CD14-positive monocyte (primary cell): ENCODE measurements around the gene ZNF536. TPM values are rescaled to one million over a fixed set of nuclear protein-coding genes. Genes with fewer than 3 reads are reported as not detected.

ENCODE experiments used
- DNase-seq, 3 donors: peaks; one replicate each; pipeline ENCODE4 v3.0.0-alpha.2; 2011 to 2022
- H2AFZ ChIP-seq: 2 replicates; pipeline ENCODE4 v1.6.0; 2012; ENCODE audit warnings: mild to moderate bottlenecking, low read depth, low read length, inconsistent platforms; ENCODE audit not compliant: insufficient read depth, poor library complexity, severe bottlenecking
- H3K27ac ChIP-seq, 2 donors: 1 replicate in 1 of 2; 2 replicates in 1 of 2; pipeline ENCODE4 v1.5.1; 2012 to 2013; ENCODE audit warnings: low read length in 2 of 2, control low read depth in 1 of 2, inconsistent platforms in 1 of 2, low read depth in 1 of 2, mild to moderate bottlenecking in 1 of 2
- H3K27me3 ChIP-seq, 2 donors: one replicate each; pipeline versions ENCODE4 v1.6.0 to v1.6.1; 2011 to 2013; ENCODE audit warnings: low read length in 2 of 2; ENCODE audit not compliant: control insufficient read depth in 2 of 2, insufficient read depth in 2 of 2
- H3K36me3 ChIP-seq, 2 donors: replicated peaks in 1 of 2; 1 replicate in 1 of 2; 2 replicates in 1 of 2; pipeline versions ENCODE4 v1.5.1 to v1.6.1; 2012 to 2013; ENCODE audit warnings: low read length in 2 of 2, control low read depth in 1 of 2, inconsistent platforms in 1 of 2, mild to moderate bottlenecking in 1 of 2; ENCODE audit not compliant: insufficient read depth in 2 of 2, control insufficient read depth in 1 of 2
- H3K4me1 ChIP-seq, 2 donors: 1 replicate in 1 of 2; 2 replicates in 1 of 2; pipeline versions ENCODE4 v1.5.1 to v1.6.1; 2012 to 2013; ENCODE audit warnings: low read length in 2 of 2, control low read depth in 1 of 2, inconsistent platforms in 1 of 2, mild to moderate bottlenecking in 1 of 2, moderate library complexity in 1 of 2; ENCODE audit not compliant: insufficient read depth in 2 of 2, control insufficient read depth in 1 of 2
- H3K4me2 ChIP-seq: replicated peaks from 2 replicates; pipeline ENCODE3; 2012; ENCODE audit warnings: low read length, moderate library complexity, mild to moderate bottlenecking; ENCODE audit not compliant: poor library complexity, severe bottlenecking; ENCODE audit errors: extremely low read depth
- H3K4me3 ChIP-seq, 3 experiments: fragments of 200-600 bp in 1 of 3; sonication (generic) in 1 of 3; replicated peaks in 1 of 3; 1 replicate in 2 of 3; 2 replicates in 1 of 3; pipeline ENCODE4 v1.5.1; 2011 to 2013; ENCODE audit warnings: low read length in 3 of 3, mild to moderate bottlenecking in 3 of 3, control low read depth in 2 of 3, low read depth in 2 of 3, inconsistent platforms in 1 of 3, moderate library complexity in 1 of 3
- H3K79me2 ChIP-seq: 2 replicates; pipeline ENCODE4 v1.6.0; 2012; ENCODE audit warnings: mild to moderate bottlenecking, control low read depth, inconsistent platforms, low read length, moderate library complexity; ENCODE audit not compliant: insufficient read depth
- H3K9ac ChIP-seq: 2 replicates; pipeline ENCODE4 v1.6.0; 2017; ENCODE audit warnings: low read length, mild to moderate bottlenecking; ENCODE audit not compliant: insufficient read depth, poor library complexity, severe bottlenecking
- H3K9me3 ChIP-seq, 2 donors: replicated peaks in 1 of 2; 1 replicate in 1 of 2; 2 replicates in 1 of 2; pipeline versions ENCODE4 v1.5.1 to v1.6.1; 2012 to 2013; ENCODE audit warnings: low read length in 2 of 2, control low read depth in 1 of 2; ENCODE audit not compliant: control insufficient read depth in 1 of 2, insufficient read depth in 1 of 2
- H4K20me1 ChIP-seq: 2 replicates; pipeline ENCODE4 v1.6.0; 2012; ENCODE audit warnings: mild to moderate bottlenecking, low read length, control low read depth, moderate library complexity; ENCODE audit not compliant: insufficient read depth
- H3K27ac Mint-ChIP-seq, 7 donors: one replicate each; pipeline ENCODE4 v1.8.0; 2020; ENCODE audit warnings: mild to moderate bottlenecking in 7 of 7, mixed read lengths in 7 of 7, moderate library complexity in 6 of 7, inconsistent platforms in 2 of 7
- H3K27me3 Mint-ChIP-seq, 3 donors: one replicate each; pipeline ENCODE4 v1.8.0; 2021 to 2022; ENCODE audit warnings: low read depth in 3 of 3, mild to moderate bottlenecking in 3 of 3, mixed read lengths in 3 of 3, moderate library complexity in 3 of 3, inconsistent platforms in 1 of 3
- H3K36me3 Mint-ChIP-seq, 2 donors: one replicate each; pipeline ENCODE4 v1.8.0; 2020; ENCODE audit warnings: mixed read lengths in 2 of 2, inconsistent platforms in 1 of 2, mild to moderate bottlenecking in 1 of 2
- H3K4me1 Mint-ChIP-seq: one replicate; pipeline ENCODE4 v1.8.0; 2020; ENCODE audit warnings: mild to moderate bottlenecking, mixed read lengths
- H3K4me3 Mint-ChIP-seq, 2 donors: one replicate each; pipeline ENCODE4 v1.8.0; 2020; ENCODE audit warnings: mild to moderate bottlenecking in 2 of 2, mixed read lengths in 2 of 2, moderate library complexity in 1 of 2
- H3K9me3 Mint-ChIP-seq, 7 donors: one replicate each; pipeline ENCODE4 v1.8.0; 2020 to 2022; ENCODE audit warnings: mixed read lengths in 7 of 7, mild to moderate bottlenecking in 6 of 7, moderate library complexity in 6 of 7, inconsistent platforms in 2 of 7
- WGBS: methylation state at CpG from one replicate; pipeline ENCODE4 v1.1.5; 2013; ENCODE audit warnings: missing lambda C conversion rate; ENCODE audit not compliant: insufficient coverage; 5-methylcytosine and 5-hydroxymethylcytosine counted together
- intact Hi-C, 2 donors: fragments of 100-400 bp; cut with micrococcal nuclease; formaldehyde crosslinking; loops; one replicate each; pipeline versions ENCODE4 v1.15.0 to v1.15.1; 2023
- polyA plus RNA-seq, 3 donors: library from polyadenylated mRNA; depleted of rRNA in 1 of 3; unstranded in 2 of 3; stranded (reverse) in 1 of 3; fragments of 300-500 nt in 2 of 3; fragments of >200 nt in 1 of 3; fragmentation: Illumina TruSeq in 2 of 3; gene quantifications; 1 replicate in 2 of 3; 2 replicates in 1 of 3; pipeline ENCODE4 v1.2.3, GENCODE V29; 2012 to 2021
- TF ChIP-seq, protein P1 (sequence below): fragments of 200-600 bp; IDR thresholded peaks from one replicate; pipeline ENCODE4 v1.8.0; 2022; ENCODE audit warnings: antibody characterized with exemption, mild to moderate bottlenecking

The ZNF536 gene
- polyA plus RNA-seq, 3 donors: not detected

DNA sequence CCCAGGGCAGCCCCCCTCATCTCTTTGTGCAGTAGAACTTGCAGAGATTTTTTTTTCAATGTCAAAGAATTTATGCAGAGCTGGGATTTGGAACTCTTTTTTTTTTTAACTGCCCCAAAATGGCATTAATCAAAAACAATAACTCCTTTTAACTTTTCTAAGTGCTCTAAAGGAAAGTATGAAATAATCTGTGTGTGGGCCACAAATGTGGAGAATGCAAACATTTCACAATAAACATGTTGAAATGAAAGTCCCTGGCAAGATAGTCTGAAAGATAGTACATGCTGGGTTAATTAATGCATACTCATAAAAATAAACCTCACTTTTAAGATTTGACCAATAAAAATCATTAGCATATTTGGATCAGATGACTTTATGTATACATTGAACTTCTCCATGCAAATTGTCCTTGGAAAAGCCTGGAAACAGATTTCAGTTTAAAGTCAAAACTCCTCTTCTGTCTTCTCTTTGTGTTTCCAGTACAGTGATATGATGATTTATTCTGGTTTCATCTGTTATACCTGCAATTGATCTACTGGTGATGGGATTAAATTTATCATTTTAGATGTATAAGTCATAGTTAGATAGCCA lies 30.5 kb upstream of the ZNF536 start:
- intact Hi-C loops: no loop called here
- Histone ChIP-seq H3K27ac (no peak overlapping the region), H3K4me2 (no peak overlapping the region), H3K4me3 (no peak overlapping the region), H2AFZ (no peak overlapping the region), H3K27me3 (no peaks in the 10 kb centered on the region), H3K36me3 (no peaks in the 10 kb centered on the region), H3K79me2 (no peaks in the 10 kb centered on the region), H3K9ac (no peak overlapping the region), H3K9me3 (no peaks in the 10 kb centered on the region), H4K20me1 (no peaks in the 10 kb centered on the region), H3K4me1 (no peaks in the 10 kb centered on the region)
- TF ChIP-seq, protein P1, sequence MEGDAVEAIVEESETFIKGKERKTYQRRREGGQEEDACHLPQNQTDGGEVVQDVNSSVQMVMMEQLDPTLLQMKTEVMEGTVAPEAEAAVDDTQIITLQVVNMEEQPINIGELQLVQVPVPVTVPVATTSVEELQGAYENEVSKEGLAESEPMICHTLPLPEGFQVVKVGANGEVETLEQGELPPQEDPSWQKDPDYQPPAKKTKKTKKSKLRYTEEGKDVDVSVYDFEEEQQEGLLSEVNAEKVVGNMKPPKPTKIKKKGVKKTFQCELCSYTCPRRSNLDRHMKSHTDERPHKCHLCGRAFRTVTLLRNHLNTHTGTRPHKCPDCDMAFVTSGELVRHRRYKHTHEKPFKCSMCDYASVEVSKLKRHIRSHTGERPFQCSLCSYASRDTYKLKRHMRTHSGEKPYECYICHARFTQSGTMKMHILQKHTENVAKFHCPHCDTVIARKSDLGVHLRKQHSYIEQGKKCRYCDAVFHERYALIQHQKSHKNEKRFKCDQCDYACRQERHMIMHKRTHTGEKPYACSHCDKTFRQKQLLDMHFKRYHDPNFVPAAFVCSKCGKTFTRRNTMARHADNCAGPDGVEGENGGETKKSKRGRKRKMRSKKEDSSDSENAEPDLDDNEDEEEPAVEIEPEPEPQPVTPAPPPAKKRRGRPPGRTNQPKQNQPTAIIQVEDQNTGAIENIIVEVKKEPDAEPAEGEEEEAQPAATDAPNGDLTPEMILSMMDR: no peak
- no peaks in the 10 kb centered on the region for H3K36me3 Mint-ChIP-seq
- no peak overlapping the region for H3K4me3 Mint-ChIP-seq
- no peaks in the 10 kb centered on the region for H3K4me1 Mint-ChIP-seq
- DNase-seq: no peak
- H3K9me3 Mint-ChIP-seq: peaks cover 0 to 4% (median 0%) of the 10 kb centered on the region in 7 donors
- no peak overlapping the region for H3K27ac Mint-ChIP-seq
- peaks cover 0 to 2% (median 2%) of the 10 kb centered on the region in 3 donors for H3K27me3 Mint-ChIP-seq

DNA sequence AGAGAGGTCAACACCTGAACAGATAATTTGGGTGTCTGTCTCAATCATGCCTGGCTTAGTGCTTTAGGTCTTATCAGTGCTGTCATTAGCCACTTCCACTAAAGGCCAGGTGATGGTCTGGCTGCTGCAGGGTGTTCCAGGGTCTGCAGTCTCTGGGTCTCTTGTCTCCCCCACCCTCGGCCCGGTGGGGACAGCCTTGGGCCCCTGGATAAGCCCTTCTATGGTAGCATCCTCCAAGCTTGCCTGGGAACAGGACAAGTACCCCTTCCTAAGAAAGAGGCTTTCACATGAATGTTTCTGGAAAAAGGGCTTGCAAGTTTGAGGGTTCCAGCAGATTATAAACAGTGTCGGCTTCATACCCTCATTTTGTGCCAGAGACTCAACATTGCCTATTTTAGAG lies 29.3 kb upstream of the ZNF536 start:
- H3K27ac ChIP-seq: no peak overlapping the region
- H3K4me3 ChIP-seq: no peak overlapping the region
- H3K27me3 Mint-ChIP-seq: peaks cover 0 to 2% (median 2%) of the 10 kb centered on the region in 3 donors
- intact Hi-C loops: no loop called here
- no peaks in the 10 kb centered on the region for H3K27me3 ChIP-seq
- H3K36me3 ChIP-seq: no peaks in the 10 kb centered on the region
- no peaks in the 10 kb centered on the region for H3K79me2 ChIP-seq
- peaks cover 0 to 4% (median 0%) of the 10 kb centered on the region in 7 donors for H3K9me3 Mint-ChIP-seq
- H4K20me1 ChIP-seq: no peaks in the 10 kb centered on the region
- H3K9ac ChIP-seq: no peak overlapping the region
- H3K4me3 Mint-ChIP-seq: no peak overlapping the region
- H2AFZ ChIP-seq: no peak overlapping the region
- H3K27ac Mint-ChIP-seq: no peak overlapping the region
- WGBS: 100% methylated on average over 2 of the region's 3 CpGs
- no peak for DNase-seq
- H3K4me2 ChIP-seq: no peak overlapping the region
- TF ChIP-seq, protein P1: no peak
- H3K4me1 ChIP-seq: no peaks in the 10 kb centered on the region
- no peaks in the 10 kb centered on the region for H3K9me3 ChIP-seq
- H3K36me3 Mint-ChIP-seq: no peaks in the 10 kb centered on the region
- no peaks in the 10 kb centered on the region for H3K4me1 Mint-ChIP-seq
